Skin epidermis (tissue), 12 donors: ENCODE data around the gene WDFY1.

ENCODE experiments used
- H3K27ac ChIP-seq, 21 experiments: fragments of 200-600 bp; sonication (generic) in 11 of 21; one replicate each; pipeline ENCODE4 v1.5.0; 2020; ENCODE audit warnings: mild to moderate bottlenecking in 3 of 21, inconsistent platforms in 2 of 21, moderate library complexity in 2 of 21
- H3K4me3 ChIP-seq, 7 experiments: fragments of 200-600 bp; sonication (generic) in 2 of 7; one replicate each; pipeline ENCODE4 v1.5.0; 2020; ENCODE audit warnings: inconsistent platforms in 2 of 7, mild to moderate bottlenecking in 2 of 7, moderate library complexity in 1 of 7

Gene WDFY1

GRCh38 chr2:223834431-223834830 lies 110.7 kb downstream of the WDFY1 start:
- H3K4me3 ChIP-seq = no peak overlapping the region
- no peak overlapping the region for H3K27ac ChIP-seq

DNA sequence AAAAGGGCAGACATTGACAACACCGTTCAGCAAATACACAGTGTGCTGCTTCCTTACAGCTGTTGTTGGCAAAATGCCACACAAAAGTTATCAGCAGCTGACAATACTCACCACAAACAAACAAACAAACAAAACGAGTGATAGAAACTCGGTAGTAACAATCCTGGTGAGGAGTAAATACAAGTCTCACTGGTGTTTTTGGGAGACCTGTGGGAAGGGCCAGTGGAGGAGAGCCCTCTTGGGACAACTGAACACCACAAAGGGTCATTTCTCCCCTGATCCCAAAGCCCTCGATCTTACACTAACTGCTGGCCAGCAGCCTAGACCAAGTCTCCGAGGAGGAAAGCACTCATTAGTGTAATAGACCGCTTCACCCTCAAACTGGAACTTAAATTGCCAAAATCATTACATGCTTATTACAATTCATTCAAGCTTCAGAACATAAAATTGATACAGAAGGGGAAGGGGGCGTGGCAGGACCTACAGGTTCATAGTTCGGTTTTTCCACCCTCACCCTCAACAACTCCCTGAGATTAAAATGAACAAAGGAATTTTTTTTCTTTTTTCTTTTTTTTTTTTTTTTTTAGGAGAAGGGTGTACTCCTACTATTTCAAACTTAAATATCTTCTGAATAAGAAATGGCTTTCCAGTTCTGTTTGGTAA lies 112.8 kb downstream of the WDFY1 start:
- Histone ChIP-seq H3K27ac (no peak overlapping the region), H3K4me3 (no peak overlapping the region)

GRCh38 chr2:223829128-223829527 lies 116.0 kb downstream of the WDFY1 start:
- no peak overlapping the region for H3K27ac ChIP-seq
- H3K4me3 ChIP-seq = no peak overlapping the region

- no peak overlapping the region for H3K27ac ChIP-seq
- no peak overlapping the region for H3K4me3 ChIP-seq
These were observed 116.8 kb downstream of the WDFY1 start for GRCh38 chr2:223828314-223828713.

DNA sequence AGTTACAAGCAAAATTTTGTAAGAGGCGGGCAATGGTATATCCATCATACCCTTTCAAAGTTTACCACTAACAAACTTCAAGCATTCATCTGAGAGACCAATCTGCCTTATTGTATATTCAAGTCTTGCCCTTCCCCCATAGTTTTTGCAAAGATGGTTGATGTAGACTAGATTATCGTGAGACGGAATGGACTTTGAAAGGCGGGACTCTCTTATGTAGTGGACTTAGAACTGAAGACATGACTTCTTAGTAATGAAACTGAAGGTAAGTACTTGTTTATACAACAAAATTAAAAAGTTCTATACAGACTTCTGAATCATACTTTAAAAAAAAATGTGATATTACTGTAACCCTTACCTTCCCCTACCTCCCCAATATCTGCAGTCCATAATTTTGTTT lies 118.1 kb downstream of the WDFY1 start:
- no peak overlapping the region for H3K4me3 ChIP-seq
- no peak overlapping the region for H3K27ac ChIP-seq
